RWPE1 (cell line): ENCODE results near the gene RPP14.

Source experiments
- CTCF ChIA-PET: fragments of 350-600 bp; sonication (Branson Sonifier 250); formaldehyde crosslinking; extraction: SDS; loops from one replicate; lab custom pipeline; 2021; lab: Yijun Ruan, JAX
- POLR2A ChIA-PET: fragments of 400-600 bp; formaldehyde crosslinking; extraction: SDS; loops from one replicate; lab custom pipeline; 2020; ENCODE audit warnings: antibody characterized with exemption; ENCODE audit not compliant: low non-redundant PET; lab: Yijun Ruan, JAX
- DNase-seq: peaks from one replicate; pipeline ENCODE4 v3.0.0; 2012; ENCODE audit warnings: low spot score
- H3K27ac ChIP-seq: fragments of 450-650 bp; 2 replicates; pipeline ENCODE4 v1.5.1; 2017
- CTCF ChIP-seq: fragments of 450-650 bp; conservative IDR thresholded peaks from 2 replicates; pipeline ENCODE4 v1.5.1; 2017; ENCODE audit warnings: low read depth, mild to moderate bottlenecking

The RPP14 gene

GRCh38 chr3:58350627-58351013 is 44.6 kb downstream of the RPP14 start:
- no peak for DNase-seq
- ChIA-PET POLR2A (no interaction called here), CTCF (interaction anchor here (0.5 to 0.8 kb wide), 2 partner anchors 30 to 173 kb away, joined by 3 read pairs; no protein-coding TSS in a partner anchor)
- no peak overlapping the region for H3K27ac ChIP-seq
- TF ChIP-seq CTCF: no peak

- H3K27ac ChIP-seq: no peak overlapping the region
- ChIA-PET POLR2A (no interaction called here), CTCF (interaction anchor here (0.6 kb wide), 1 partner anchor 38 kb away, joined by 3 read pairs; no protein-coding TSS in a partner anchor)
- no peak for TF ChIP-seq CTCF
- DNase-seq: no peak
Observed at GRCh38 chr3:58351920-58352319, 45.9 kb downstream of the RPP14 start.

- no peak for TF ChIP-seq CTCF
- CTCF ChIA-PET: no interaction called here
- no peak for DNase-seq
- POLR2A ChIA-PET: no interaction called here
- no peak overlapping the region for H3K27ac ChIP-seq
Observed at GRCh38 chr3:58352626-58353025, 46.6 kb downstream of the RPP14 start.

GRCh38 chr3:58353722-58354553 is 47.9 kb downstream of the RPP14 start:
- DNase-seq: no peak
- POLR2A ChIA-PET: interaction anchor here (0.6 kb wide), 2 partner anchors 21 to 52 kb away, joined by 3 to 5 read pairs; partner anchors contain the start of gene PXK

GRCh38 chr3:58355179-58355578 is 49.1 kb downstream of the RPP14 start:
- DNase-seq: no peak
- TF ChIP-seq CTCF: no peak
- CTCF ChIA-PET: no interaction called here
- POLR2A ChIA-PET: no interaction called here
- no peak overlapping the region for H3K27ac ChIP-seq

More at GRCh38 chr3:58353722-58354553, 47.9 kb downstream of the RPP14 start:
- no peak for TF ChIP-seq CTCF
- CTCF ChIA-PET: interaction anchor here (0.6 kb wide), 1 partner anchor 41 kb away, joined by 4 read pairs; no protein-coding TSS in a partner anchor
- no peak overlapping the region for H3K27ac ChIP-seq

GRCh38 chr3:58356054-58356453 is 50.0 kb downstream of the RPP14 start:
- ChIA-PET CTCF (interaction anchor here (0.7 kb wide), 1 partner anchor 170 kb away, joined by 5 read pairs; no protein-coding TSS in a partner anchor), POLR2A (interaction anchor here (0.5 kb wide), 1 partner anchor 166 kb away, joined by 3 read pairs; no protein-coding TSS in a partner anchor)
- H3K27ac ChIP-seq: peak overlapping the region; percentile 57
- no peak for DNase-seq
- TF ChIP-seq CTCF: no peak
